NK-92 treated with Interleukin-12 subunit alpha and Interleukin-12 subunit beta, amount 100 ng/mL, for 24 hours (cell line): ENCODE data around the gene HMCN1.

ENCODE experiments used
- DNase-seq: peaks from one replicate; lab custom pipeline; 2025; lab: John Stamatoyannopoulos, UW

HMCN1 gene

GRCh38 chr1:186093437-186093836 is 359.2 kb downstream of the HMCN1 start:
- no peak for DNase-seq

- DNase-seq = no peak
Observed at GRCh38 chr1:186094172-186094571, 360.0 kb downstream of the HMCN1 start.

- DNase-seq = no peak
Observed at GRCh38 chr1:186099336-186100104, 365.3 kb downstream of the HMCN1 start.

GRCh38 chr1:186102107-186102506 is 367.9 kb downstream of the HMCN1 start:
- no peak for DNase-seq

GRCh38 chr1:186102547-186103148 is 368.5 kb downstream of the HMCN1 start:
- no peak for DNase-seq

GRCh38 chr1:186104459-186104858 is 370.3 kb downstream of the HMCN1 start:
- DNase-seq = no peak

- no peak for DNase-seq
Observed at GRCh38 chr1:186112280-186112679, 378.1 kb downstream of the HMCN1 start.

- DNase-seq = no peak
Observed at GRCh38 chr1:186113461-186113860, 379.3 kb downstream of the HMCN1 start.

- no peak for DNase-seq
Observed at GRCh38 chr1:186118724-186119123, 384.5 kb downstream of the HMCN1 start.

GRCh38 chr1:186122837-186123236 is 388.6 kb downstream of the HMCN1 start:
- DNase-seq = no peak

- no peak for DNase-seq
Observed at GRCh38 chr1:186125035-186125434, 390.8 kb downstream of the HMCN1 start.

- no peak for DNase-seq
Observed at GRCh38 chr1:186125511-186125910, 391.3 kb downstream of the HMCN1 start.

GRCh38 chr1:186129758-186130157 is 395.6 kb downstream of the HMCN1 start:
- no peak for DNase-seq

- DNase-seq = no peak
Observed at GRCh38 chr1:186139115-186139514, 404.9 kb downstream of the HMCN1 start.

- DNase-seq = no peak
Observed at GRCh38 chr1:186139701-186140100, 405.5 kb downstream of the HMCN1 start.

- DNase-seq = no peak
Observed at GRCh38 chr1:186142159-186142558, 408.0 kb downstream of the HMCN1 start.

- DNase-seq = no peak
Observed at GRCh38 chr1:186142916-186143315, 408.7 kb downstream of the HMCN1 start.

- DNase-seq = no peak
Observed at GRCh38 chr1:186143481-186143880, 409.3 kb downstream of the HMCN1 start.

GRCh38 chr1:186144505-186144904 is 410.3 kb downstream of the HMCN1 start:
- no peak for DNase-seq

- DNase-seq = no peak
Observed at GRCh38 chr1:186146974-186147373, 412.8 kb downstream of the HMCN1 start.

GRCh38 chr1:186149591-186149990 is 415.4 kb downstream of the HMCN1 start:
- no peak for DNase-seq

- no peak for DNase-seq
Observed at GRCh38 chr1:186152227-186152619, 418.0 kb downstream of the HMCN1 start.

GRCh38 chr1:186152620-186153239 is 418.5 kb downstream of the HMCN1 start:
- no peak for DNase-seq
